GM21381 (cell line): ENCODE data around the gene COPS8.

Experiments
- ATAC-seq: cut with Tn5 transposase; IDR thresholded peaks from one replicate; pipeline ENCODE4 v1.9.1; 2021; ENCODE audit warnings: mild to moderate bottlenecking, moderate library complexity; ENCODE audit not compliant: unreplicated experiment

COPS8 gene

GRCh38 chr2:237064203-237065070, 21.3 kb upstream of the COPS8 start:
- ATAC-seq: no peak

GRCh38 chr2:237065071-237065377, 20.7 kb upstream of the COPS8 start:
- ATAC-seq: no peak

GRCh38 chr2:237066396-237066795, 19.3 kb upstream of the COPS8 start:
- no peak for ATAC-seq

- ATAC-seq: no peak
Measured at GRCh38 chr2:237068005-237068576, 17.6 kb upstream of the COPS8 start.

GRCh38 chr2:237072067-237072931, 13.4 kb upstream of the COPS8 start:
- no peak for ATAC-seq

- ATAC-seq: no peak
Measured at GRCh38 chr2:237073552-237073951, 12.1 kb upstream of the COPS8 start.

GRCh38 chr2:237074211-237074993, 11.3 kb upstream of the COPS8 start:
- no peak for ATAC-seq

GRCh38 chr2:237075749-237076599, 9.7 kb upstream of the COPS8 start:
- no peak for ATAC-seq

- no peak for ATAC-seq
Measured at GRCh38 chr2:237081596-237081995, 4.1 kb upstream of the COPS8 start.

GRCh38 chr2:237083026-237083425, 2.7 kb upstream of the COPS8 start:
- no peak for ATAC-seq

- no peak for ATAC-seq
Measured at GRCh38 chr2:237084444-237084843, 1.2 kb upstream of the COPS8 start.

- ATAC-seq: no peak
Measured at GRCh38 chr2:237090906-237091305, 5.2 kb downstream of the COPS8 start.

GRCh38 chr2:237091779-237092436, 6.2 kb downstream of the COPS8 start:
- no peak for ATAC-seq

- no peak for ATAC-seq
Measured at GRCh38 chr2:237092506-237092905, 6.8 kb downstream of the COPS8 start.

- no peak for ATAC-seq
Measured at GRCh38 chr2:237092920-237093781, 7.5 kb downstream of the COPS8 start.

- no peak for ATAC-seq
Measured at GRCh38 chr2:237096201-237096600, 10.5 kb downstream of the COPS8 start.

- ATAC-seq: no peak
Measured at GRCh38 chr2:237096911-237097310, 11.2 kb downstream of the COPS8 start.

GRCh38 chr2:237097326-237097910, 11.7 kb downstream of the COPS8 start:
- no peak for ATAC-seq
